Adrenal gland (tissue), 5 donors: Measurements from ENCODE around the gene SLC30A7.

ENCODE experiments used
- POLR2A ChIP-seq, 2 donors: fragments of 450-650 bp; IDR thresholded peaks; one replicate each; pipeline ENCODE4 v1.6.1; 2017; ENCODE audit warnings: antibody characterized with exemption in 2 of 2, mild to moderate bottlenecking in 2 of 2, moderate library complexity in 1 of 2
- TF ChIP-seq, protein P1 (sequence below), 6 experiments: fragments of 450-650 bp in 4 of 6; fragments of 200-600 bp in 2 of 6; sonication (generic) in 1 of 6; IDR thresholded peaks; 1 replicate in 5 of 6; 2 replicates in 1 of 6; pipeline versions ENCODE4 v1.5.1 to v1.8.0; 2016 to 2021; ENCODE audit warnings: antibody characterized with exemption in 6 of 6, mild to moderate bottlenecking in 2 of 6, moderate library complexity in 1 of 6
- donor health status: DM: no; HTN: no; CAD: no.

DNA sequence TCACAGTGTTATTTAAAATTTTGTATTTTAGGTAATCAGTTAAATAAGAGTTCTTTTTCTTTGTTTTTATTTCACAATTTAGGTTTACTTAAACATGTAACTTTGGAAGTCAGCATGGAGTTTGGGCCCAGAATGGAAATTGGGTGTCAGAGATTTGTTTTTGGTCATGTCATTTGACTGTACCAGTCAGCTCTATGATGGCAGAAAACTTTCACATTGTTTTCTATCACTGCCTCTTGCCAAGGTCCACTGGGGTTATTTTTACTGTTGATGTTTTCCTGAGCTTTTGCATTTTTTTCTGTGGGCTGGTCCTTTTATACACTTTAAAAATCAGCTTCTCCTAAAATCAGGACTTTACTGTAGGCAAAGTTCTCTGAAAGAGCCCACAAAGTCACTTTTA is 54.4 kb downstream of the SLC30A7 start:
- TF ChIP-seq, protein P1, sequence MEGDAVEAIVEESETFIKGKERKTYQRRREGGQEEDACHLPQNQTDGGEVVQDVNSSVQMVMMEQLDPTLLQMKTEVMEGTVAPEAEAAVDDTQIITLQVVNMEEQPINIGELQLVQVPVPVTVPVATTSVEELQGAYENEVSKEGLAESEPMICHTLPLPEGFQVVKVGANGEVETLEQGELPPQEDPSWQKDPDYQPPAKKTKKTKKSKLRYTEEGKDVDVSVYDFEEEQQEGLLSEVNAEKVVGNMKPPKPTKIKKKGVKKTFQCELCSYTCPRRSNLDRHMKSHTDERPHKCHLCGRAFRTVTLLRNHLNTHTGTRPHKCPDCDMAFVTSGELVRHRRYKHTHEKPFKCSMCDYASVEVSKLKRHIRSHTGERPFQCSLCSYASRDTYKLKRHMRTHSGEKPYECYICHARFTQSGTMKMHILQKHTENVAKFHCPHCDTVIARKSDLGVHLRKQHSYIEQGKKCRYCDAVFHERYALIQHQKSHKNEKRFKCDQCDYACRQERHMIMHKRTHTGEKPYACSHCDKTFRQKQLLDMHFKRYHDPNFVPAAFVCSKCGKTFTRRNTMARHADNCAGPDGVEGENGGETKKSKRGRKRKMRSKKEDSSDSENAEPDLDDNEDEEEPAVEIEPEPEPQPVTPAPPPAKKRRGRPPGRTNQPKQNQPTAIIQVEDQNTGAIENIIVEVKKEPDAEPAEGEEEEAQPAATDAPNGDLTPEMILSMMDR (IDR thresholded peaks at IDR 0.05), result no peak
- no peak for TF ChIP-seq POLR2A (IDR thresholded peaks at IDR 0.05)
